NCI-H2171 treated with DMSO at 0.1 percent for 48 hours (cell line): ENCODE data around the gene IGHMBP2.
"Not testable (repeated sequence)": the region's sequence is repeated elsewhere in the genome, so short reads cannot be mapped to it uniquely, and the experiment has no call there.

Source experiments
- DNase-seq: peaks from one replicate; lab custom pipeline; 2025; lab: John Stamatoyannopoulos, UW

IGHMBP2 gene

DNA sequence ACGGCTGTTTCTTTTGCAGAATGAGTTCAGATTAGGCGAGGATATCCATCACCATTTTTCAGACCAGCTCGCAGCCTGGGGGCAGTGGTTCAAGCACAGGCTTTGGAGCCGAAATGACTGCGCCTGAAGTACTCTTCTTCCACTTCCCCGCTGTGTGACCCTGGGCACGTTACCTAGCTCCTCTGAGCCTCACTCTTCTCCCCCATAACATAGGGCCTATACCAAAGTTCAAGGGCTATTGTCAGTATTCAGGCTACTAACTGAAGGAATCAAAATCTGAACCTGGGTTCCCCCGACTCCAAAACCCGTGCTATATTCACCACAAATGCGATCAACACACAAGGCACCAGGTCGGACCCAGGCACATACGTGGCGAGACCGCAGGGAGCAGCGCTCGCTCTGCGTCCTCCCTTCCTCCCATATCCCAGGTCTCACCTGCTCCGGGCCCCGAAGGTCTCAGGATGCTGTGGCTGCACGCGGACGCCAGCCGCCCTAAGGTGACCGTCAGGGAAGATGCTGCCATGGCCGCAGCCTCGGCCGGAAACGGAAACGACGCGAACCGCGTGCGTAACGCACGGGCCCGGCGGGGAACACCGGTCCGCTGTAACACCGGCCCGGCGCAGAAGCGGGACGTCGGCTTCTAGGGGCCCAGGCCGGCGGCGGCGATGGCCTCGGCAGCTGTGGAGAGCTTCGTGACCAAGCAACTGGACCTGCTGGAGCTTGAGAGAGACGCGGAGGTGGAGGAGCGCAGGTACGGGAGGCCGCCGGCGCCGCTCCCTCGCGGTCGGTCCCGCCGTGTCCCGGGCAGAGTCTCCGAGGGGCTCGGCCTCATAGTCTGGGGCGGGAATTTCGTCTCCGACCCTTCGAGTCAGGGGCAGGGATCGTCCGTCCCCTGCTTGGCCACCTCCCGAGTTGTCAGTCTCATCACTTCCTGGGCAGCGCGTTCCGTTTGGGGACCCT lies at the start of gene IGHMBP2, which contains the start of gene MRPL21:
Gene IGHMBP2 (plus strand): TSS at position 604 of the 960 bp plus-strand sequence. CDS start 62 bp downstream, at position 666.
Gene MRPL21 (minus strand): TSS at position 545 of the 960 bp plus-strand sequence. CDS start 22 bp downstream, at position 523.
- DNase-seq, result peak; percentile 66

DNA sequence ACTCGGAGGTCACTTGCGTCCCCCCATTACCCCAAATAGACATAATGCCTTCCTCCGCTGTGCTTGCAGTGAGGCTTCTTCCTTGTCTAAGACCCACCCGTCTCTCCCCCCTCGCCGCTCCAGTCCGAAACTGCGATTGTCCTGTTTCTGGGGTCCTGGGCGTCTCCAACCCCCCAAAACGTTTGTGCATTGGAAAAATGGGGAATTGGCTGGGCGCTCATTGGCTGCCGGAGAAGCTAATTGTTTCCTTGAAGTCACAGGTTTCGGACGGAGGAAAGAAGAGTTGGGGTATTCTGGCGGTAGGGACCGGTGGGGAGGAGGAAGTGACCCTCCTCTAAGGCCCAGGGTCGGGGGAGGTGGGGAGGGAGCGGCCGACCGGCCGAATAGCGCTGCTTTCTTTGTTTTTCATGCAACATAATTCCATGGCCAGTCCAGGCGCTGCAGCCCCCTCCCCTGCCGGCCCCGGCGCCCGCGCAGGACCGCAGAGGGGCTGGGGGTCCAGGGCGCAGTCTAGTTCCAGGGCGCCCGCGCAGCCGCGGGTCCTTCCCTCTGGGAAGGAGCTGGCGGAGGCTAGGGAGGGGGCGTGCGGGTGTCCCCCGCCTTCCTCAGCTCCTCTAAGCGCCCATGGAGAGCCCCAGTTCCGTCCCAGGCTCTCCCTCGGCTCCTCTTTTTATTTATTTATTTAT lies 49.3 kb upstream of the IGHMBP2 start:
- DNase-seq, result no peak

DNA sequence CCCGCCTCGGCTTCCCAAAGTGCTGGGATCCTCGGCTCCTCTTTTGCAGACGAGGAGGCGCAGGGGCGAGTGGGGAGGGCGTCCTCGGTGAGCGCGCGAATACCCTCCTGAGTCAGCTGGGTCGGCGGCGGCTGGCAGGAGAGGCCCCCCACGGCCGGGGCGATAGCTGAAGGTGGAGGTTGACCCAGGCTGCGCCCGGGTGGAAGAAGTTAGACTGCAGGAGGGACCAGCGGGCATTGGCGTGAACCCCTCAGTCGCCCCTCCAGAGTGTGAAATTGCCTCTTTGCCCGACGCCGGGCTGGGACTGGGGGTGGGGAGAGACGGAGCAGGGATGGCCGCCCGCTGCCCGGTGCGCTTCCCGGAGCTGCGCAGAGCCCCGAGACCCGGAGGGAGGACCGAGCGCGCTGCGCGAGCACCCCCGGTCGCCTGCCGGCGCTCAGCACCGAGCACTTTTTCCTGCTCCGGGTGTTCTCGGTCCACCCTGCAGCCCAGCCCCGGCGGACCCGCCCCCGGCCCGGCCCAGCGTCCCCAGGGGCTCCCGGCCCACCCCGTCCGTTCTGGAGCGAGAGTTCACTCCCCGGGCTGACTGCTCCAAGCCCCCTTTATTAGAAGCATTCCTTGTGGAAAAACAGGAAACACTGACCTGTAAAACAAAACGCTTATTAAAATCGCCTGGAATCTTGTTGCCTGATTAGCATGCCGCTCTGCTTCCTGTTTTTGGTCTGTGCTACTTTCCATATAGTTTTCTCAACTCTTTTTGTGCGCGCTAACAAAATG lies 48.3 kb upstream of the IGHMBP2 start:
- no peak for DNase-seq

DNA sequence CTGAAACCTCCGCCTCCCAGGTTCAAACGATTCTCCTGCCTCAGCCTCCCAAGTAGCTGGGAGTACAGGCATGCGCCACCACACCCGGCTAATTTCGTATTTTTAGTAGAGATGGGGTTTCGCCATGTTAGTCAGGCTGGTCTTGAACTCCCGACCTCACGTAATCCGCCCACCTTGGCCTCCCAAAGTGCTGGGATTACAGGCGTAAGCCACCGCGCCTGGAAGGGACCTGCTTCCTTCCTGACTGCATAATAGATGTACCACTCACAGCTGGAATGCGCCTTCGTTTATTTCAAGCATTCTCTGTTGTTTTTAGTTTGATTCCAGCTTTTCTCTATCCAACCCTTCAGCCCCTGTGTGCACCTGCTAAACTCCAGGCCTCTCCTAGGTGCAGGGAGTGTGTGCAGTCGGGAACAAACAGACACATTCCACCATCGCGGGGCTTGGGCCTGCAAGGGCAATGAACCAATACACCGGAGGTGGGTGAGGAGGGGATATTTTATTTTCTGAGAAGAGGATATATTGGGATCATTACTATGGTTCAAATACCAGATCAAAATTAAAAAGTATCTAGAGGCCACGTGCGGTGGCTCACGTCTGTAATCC lies 47.2 kb upstream of the IGHMBP2 start:
- DNase-seq, result not testable (repeated sequence)

DNA sequence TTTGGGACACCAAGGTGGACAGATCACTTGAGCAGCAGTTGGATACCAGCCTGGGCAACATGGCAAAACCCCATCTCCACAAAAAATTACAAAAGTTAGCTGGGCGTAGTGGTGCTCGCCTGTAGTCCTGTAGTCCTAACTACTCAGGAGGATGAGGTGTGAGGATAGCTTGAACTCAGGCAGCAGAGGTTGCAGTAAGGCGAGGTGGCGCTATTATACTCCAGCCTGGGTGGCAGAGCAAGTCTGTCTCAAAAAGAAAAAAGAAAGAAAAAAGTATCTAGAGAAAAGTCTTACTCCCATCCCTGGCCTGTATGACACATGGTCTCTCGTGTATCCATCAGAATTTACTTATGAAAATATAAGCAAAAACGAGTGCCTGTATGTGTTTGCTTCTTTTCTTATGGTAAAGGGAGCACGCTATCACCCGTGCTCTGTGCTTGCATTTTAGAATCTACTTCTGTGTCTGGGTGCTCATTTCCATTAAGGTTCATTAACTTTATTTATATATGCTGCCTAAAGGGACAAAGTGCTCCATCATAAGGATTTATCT lies 46.6 kb upstream of the IGHMBP2 start:
- no peak for DNase-seq

DNA sequence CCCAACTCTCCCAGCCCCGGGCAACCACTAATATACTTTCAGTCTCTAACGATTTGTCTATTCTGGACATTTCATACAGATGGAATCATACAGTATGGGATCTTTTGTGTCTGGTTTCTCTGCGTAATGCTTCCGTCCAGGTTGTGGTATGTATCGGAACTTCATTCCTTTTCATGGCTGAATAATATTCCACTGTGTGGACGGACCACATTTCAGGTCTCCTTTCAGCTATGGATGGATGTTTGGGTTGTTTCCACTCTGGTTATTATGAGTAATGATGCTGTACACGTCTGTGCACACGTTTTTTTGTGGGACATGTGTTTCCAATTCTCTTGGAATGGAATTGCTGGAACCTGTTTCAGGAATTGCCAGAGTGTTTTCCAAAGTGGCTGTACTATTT lies 44.6 kb upstream of the IGHMBP2 start:
- no peak for DNase-seq

DNA sequence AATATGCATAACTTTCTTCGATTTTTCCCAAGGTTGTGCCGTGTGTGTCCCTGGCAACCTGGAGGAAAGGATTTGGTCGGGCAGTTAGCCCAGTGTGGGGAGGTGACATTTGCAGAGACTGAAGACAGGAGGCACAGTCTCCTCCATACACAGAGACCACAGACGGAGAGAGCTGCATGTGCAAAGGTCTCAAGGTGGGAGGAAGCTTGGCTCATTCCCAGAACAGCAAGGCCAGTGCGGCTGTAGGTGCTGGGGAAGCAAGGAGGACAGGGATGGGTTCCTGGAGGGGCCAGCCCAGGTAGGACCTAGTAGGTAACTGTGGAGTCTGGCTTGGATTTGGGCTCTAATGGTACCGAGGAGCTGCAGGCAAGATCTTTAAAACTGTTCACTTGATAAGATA lies 41.3 kb upstream of the IGHMBP2 start:
- DNase-seq, result no peak

DNA sequence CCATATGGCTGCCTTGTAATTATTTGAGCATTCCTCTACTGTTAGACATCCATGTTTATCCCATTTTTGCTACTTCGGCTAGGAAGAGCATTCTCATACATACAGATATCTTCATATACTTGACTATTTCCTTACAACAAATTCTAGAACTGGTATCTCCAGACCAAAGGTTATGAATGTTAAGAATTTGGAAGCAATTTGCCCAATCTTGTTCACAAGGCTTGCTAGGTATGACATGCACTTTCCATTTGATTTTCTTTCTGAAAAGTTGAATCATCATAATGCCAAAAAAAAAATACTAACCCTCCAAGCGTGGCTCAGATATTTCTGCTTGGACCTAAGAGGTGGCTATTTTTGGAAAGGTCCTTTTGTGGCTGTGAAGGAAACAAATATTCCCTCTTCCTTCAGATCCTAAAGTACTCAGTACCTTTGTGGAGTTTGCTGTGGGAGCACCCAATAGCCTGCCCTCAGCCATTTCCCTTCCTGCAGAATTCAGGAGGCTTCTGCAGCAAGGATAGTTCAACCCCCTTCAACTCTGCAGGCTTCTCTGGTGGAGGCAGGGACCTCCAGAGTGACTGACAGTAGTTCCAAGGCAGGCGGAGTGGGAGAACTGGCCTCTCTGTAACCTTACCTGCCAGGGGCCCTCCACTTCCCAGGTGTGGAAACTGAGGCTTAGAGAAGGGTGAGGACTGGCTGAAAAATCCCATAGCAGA lies 40.0 kb upstream of the IGHMBP2 start:
- no peak for DNase-seq

DNA sequence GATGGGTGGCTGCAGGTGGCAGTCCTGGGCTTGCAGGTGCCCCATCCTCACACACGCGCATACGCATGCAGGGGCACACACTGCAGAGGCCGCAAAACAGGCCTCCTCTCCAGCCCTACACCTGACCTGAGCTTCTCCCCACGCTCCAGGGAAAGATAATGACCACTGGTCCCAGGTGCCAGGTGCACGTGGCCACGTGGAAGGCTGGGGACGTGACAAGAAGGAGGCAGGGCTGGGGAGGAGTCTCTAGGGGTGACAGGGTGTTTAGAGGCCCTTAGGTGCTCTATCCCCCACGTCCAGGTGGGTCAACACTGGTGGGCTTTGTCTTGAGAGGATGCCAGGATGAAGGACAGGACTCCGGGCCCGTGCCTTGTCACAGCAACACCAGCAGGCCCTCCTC lies 38.5 kb upstream of the IGHMBP2 start:
- DNase-seq, result no peak

DNA sequence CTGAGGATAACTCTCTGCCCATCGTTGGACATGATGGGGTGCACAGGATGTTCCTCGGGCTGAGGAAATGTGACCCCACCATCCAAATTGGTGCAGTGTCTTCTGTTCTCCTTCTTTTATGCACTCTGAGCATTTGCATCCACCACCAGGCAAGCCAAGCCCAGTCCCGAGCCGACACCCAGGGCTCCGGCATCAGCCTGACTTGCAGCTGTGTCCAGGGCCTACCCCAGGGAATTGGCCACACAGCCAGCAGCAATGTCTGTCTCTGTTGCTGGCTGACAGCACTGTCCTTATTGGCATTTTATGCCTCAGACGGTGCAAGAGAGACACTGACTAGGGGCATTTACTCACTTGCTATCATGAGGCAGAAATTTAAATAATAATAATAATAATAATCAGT lies 36.6 kb upstream of the IGHMBP2 start:
- DNase-seq, result no peak

DNA sequence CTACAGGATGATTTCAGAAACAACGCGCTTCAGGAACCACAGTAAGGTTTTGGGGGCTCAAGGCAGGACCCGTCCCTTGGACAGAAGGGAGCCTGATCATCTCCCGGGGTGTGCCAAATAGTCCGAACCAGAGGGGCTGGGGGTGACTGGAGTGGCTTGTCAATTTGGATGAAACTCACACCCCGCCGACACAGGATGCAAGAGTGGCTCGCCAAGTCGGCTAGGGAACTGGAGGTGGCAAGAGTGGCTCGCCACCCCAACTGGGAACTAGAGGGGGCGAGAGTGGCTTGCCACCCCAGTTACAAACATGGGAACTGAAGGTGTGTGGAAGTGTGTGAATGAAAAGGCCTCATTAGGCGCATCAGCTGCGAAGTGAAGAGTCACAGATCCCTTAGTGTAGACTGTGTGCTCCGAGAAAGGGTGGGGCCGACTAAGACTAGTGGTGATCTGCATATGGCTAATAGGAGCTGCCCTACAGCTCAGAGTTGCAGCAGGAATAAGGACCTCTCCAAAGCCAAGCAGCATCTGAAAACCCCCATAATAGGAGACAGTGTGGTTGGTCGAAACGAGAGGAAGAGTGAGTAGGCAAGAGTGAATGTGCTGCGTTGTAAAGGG lies 35.4 kb upstream of the IGHMBP2 start:
- no peak for DNase-seq

DNA sequence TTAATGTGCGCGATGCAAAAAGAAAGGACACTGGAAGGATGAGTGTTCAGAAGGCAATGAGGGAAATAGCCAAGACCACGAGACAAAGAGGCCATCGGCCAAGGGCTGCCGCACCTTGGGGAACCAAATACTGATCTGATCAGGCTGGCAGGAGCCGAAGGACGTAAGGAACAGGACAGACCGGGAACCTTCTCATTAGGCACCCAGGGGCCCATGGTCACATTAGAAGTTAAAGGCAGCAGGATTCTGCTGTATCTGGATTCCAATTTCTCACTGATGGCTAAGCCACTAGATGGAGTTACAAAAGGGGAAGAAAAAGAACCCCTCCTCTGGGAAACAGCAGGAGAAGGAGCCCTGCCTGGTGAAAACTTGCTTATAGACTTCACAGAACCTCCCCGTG lies 33.2 kb upstream of the IGHMBP2 start:
- no peak for DNase-seq

DNA sequence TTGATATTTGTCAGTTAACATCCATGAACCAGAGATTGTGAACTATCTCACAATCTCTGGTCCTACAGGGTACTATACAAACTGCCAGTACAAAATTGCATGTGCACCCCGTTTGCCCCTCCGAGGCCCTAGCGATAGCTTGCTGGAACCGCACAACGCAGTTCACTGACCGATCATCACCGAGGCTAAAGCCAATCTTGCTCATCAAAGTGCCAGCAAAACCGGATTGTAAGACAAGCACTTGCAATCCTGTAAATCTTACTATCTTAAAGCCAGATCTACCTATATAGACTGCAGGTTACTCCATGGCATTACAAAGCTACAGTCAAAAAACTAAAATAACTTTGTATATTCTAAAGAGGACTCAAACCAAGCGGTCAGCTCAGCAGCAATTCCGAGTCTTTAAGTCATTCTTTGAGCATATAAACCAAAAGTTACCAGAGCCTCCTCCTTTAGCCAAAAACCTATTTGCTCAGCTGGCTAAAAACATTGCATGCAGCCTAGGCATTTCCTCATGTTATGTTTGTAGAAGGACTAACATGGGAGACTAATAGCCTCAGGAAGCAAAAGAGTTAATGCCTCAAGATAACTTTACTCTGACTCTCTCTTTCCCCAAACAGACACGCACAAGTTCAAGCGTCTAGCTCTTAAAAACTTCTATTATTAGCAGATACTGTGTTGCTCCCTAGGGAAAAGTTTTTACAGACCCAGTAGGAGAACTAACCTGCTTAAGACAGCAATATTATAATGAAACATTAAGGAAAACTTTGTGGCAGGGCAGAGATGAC lies 31.3 kb upstream of the IGHMBP2 start:
- no peak for DNase-seq

DNA sequence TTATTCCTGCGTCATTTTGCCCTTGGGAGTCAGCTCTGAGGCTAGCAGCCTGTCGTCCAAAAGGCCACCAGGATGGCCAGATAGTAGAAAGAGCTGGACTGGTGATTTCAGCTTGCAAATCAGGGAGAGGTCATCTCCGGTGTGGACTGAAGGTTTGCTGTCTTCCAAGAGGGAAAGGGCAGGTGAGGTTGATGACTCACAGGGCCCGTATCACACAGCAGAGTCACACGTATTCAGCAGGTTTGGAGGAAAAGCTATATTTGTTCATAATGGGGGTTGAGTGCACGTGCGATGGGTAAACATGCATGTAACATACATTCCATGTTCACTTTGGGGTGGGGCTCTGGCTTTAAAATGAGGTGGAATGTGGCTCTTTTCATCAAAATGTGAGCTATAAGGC lies 25.7 kb upstream of the IGHMBP2 start:
- no peak for DNase-seq

DNA sequence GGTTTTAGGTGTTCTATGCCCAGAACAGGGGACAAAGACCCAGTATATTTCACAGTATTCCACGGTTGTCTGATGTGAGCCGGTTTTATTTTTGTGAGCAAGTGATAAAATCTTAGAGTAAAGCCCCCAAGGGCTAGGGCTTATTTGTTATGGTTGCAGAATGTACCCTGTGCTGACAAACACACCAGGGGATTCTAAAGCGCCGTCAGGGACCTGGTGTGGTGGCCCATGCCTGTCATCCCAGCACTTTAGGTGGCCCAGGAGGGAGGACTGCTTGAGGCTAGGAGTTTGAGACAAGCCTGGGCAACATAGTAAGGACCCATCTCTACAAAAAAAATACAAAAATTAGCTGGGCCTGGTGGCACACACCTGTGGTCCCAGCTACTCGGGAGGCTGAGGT lies 22.8 kb upstream of the IGHMBP2 start:
- no peak for DNase-seq

DNA sequence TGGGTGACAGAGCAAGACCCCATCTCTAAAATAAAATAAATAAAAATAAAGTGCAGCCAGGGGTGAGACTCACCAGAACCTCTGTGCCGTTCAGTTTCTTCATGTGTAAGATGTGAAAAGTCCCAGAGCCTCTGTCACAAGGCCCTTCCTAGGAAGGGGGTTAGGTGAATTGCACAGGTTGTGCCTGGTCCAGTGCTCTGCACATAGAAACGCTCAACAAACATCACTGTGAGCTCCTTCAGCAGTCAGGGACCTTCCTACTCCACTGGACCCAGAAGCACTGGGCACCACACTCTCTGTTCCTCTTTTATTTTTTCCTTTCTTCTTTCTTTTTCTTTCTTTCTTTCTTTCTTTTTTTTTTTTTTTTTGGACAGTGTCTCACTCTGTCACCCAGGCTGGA lies 22.4 kb upstream of the IGHMBP2 start:
- DNase-seq, result no peak

DNA sequence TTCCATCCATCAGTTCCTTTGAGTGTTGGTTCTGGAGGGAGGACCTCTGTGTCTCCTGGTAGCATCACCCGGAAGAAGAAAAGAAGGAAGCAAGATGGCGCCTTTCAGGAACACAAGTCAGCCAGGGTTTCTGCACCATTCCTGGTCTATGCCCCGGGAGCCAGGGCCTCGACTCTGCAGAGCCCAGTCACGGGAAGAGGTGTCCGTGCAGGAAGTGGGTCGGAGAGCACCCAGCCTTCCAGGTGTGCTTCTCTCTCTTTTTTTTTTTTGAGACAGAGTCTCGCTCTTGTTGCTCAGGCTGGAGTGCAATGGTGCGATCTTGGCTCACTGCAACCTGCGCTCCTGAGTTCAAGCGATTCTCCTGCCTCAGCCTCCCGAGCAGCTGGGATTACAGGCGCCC lies 21.3 kb upstream of the IGHMBP2 start:
- DNase-seq, result no peak

DNA sequence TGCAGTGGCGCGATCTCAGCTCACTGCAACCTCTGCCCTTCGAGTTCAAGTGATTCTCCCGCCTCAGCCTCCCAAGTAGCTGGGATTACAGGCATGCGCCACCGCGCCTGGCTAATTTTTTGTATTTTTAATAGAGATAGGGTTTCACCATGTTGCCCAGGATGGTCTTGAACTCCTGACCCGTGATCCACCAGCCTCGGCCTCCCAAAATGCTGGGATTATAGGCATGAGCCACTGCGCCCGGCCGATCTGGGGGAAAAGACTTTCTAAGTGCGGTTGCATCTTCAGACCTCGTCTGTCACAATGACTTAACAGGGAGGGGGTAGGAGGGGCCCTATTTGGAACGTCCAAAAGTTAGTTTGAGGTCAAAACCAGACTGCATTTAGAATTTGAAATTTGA lies 18.9 kb upstream of the IGHMBP2 start:
- not testable (repeated sequence) for DNase-seq

DNA sequence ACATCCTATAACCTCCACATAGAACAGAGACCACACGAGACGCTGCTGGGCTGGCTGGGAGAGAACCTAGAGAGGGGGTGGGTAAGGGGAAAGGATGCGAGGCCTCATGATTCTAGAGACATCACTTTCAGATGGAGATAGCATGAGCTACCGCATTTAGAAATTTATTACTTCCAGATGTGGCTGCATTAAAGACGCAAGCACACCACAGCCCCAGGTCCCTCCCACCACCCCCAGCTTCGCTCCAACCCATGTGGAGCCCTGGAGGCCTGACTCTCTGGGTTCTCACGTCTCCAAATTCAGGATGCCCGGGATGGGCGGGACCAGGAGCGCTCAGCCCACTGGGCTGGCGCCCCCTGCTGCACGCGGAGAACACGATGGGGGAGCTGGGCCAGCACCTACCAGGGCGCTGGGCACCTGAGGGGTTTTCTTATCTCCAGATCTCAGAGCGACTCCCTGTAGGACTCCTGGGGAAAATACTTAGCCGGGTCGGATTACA lies 13.7 kb upstream of the IGHMBP2 start:
- no peak for DNase-seq
